ENCODE measurements around the gene OPN1MW2. TPM values are rescaled to one million over a fixed set of nuclear protein-coding genes. Genes with fewer than 3 reads are reported as not detected.
"Not testable (repeated sequence)": the region's sequence is repeated elsewhere in the genome, so short reads cannot be mapped to it uniquely, and the experiment has no call there.

The OPN1MW2 gene
- not detected for total RNA-seq
- long read RNA-seq, result 0 reads

DNA sequence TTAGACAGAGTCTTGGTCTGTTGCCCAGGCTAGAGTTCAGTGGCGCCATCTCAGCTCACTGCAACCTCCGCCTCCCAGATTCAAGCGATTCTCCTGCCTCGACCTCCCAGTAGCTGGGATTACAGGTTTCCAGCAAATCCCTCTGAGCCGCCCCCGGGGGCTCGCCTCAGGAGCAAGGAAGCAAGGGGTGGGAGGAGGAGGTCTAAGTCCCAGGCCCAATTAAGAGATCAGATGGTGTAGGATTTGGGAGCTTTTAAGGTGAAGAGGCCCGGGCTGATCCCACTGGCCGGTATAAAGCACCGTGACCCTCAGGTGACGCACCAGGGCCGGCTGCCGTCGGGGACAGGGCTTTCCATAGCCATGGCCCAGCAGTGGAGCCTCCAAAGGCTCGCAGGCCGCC is at the start of gene OPN1MW2:
Gene OPN1MW2, plus strand, starts transcription at position 301 of the 400 bp plus-strand sequence. Its CDS starts 60 bp downstream, at position 361.
- not testable (repeated sequence) for ATAC-seq

GRCh38 chrX:154172535-154172943 is 47.0 kb upstream of the OPN1MW2 start:
- DNase-seq; intact Hi-C loops (cut with micrococcal nuclease): not testable (repeated sequence)
- ATAC-seq, result peak; percentile 93

More for the DNA sequence above, at the start of gene OPN1MW2:
- intact Hi-C loops (cut with micrococcal nuclease); DNase-seq: not testable (repeated sequence)

DNA sequence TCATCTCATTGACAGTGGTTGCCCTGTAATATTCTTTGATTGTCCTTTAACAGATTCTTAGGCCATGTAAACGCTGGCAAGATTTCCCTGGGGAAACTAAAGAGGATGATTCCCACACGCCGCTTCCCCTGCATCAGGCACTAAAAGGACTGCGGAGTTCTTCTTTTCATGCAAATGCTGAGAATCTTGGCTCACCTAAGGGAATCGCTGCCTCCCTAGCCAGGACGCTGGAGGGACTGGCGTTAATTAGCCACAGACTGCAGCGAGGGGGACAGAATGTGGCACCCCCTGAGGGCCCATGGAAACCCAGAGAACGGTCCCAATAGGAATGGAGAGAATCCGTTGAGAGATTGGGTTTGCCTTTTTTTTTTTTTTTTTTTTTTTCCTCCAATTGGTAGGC is 45.2 kb upstream of the OPN1MW2 start:
- intact Hi-C loops (cut with micrococcal nuclease); DNase-seq; ATAC-seq: not testable (repeated sequence)

GRCh38 chrX:154182296-154182695 is 37.3 kb upstream of the OPN1MW2 start, which contains the start of gene OPN1MW:
TSS of gene OPN1MW (plus strand) at chrX:154182596. CDS start at chrX:154182678, 82 bp downstream.
- DNase-seq; intact Hi-C loops (cut with micrococcal nuclease): not testable (repeated sequence)

DNA sequence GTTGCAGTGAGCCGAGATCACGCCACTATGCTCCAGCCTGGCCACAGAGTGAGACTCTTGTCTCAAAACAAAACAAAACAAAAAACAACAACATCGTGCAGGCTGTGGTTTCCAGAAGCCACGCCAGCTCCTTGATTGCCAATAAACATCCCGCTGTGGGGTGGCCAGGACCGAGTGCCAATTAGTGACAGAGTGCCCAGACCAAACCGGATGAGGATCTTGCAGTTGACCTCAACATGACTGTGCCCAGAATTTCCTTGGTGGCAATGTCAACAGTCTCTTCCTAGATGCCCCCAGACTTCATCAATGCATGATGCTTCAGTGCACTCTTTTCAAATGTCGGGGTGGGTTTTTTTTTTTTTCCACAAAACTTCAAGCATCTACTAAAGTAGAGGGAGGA is 35.8 kb upstream of the OPN1MW2 start:
- DNase-seq; intact Hi-C loops (cut with micrococcal nuclease); ATAC-seq: not testable (repeated sequence)

More at GRCh38 chrX:154182296-154182695, 37.3 kb upstream of the OPN1MW2 start, which contains the start of gene OPN1MW:
- not testable (repeated sequence) for ATAC-seq

DNA sequence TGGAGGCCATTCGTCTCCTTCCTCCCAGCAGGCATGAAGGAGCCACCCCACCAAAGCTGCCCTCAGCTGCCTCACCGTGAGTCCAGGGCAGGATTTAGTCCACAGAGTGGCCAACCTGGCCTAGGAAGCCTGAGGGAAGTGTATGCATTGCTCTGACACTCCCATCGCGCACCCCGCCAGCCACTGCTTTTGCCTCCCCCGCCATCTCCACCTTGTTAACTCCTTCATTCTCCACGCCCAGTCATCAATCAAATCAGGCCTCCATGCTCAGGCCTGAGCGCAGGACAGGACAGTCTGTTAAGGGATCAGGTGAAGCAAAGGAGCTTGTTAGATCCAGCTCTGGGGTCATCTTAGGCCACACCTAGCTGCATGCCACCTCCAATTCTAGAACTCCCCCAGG is 26.7 kb upstream of the OPN1MW2 start:
- intact Hi-C loops (cut with micrococcal nuclease); ATAC-seq; DNase-seq: not testable (repeated sequence)

DNA sequence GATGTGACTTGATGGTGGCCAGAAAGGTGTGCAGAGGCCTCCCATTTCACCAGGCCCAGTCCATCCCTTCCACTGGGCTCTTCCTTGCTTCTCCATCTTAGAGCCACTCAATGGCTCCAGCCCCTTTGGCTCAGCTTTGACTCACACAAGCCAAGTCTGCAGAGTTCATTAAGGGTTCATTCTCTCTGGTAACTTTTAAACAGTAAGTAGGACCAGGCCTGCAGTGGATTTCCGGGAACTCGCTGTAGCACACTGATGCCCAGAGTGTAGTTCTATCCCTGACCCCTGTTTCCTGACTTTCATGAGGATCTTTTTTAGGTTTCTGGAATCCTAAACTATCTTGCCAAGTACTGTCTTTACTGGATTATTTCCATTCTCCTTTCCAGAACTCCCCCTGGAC is 25.2 kb upstream of the OPN1MW2 start:
- intact Hi-C loops (cut with micrococcal nuclease); DNase-seq: not testable (repeated sequence)
- ATAC-seq, result peak; percentile 61

DNA sequence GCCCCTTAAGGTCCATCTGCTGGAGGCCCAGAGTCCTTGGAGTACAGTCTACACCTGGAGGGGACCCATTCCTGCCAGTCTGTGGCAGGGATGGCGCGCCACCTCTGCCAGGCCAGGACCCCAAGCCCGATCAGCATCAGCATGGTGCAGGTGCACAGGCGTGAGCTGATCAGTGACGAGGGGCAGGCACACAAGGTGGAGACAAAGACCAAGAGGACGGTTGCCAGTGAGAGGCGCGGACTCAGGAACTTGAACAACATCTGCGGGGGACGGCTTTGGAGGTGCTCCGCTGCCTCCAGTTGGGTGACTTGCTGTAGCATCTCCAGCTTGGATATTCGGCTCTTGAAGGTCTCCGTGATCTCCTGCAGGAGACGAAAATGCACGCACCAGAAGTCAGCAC is 23.1 kb upstream of the OPN1MW2 start:
- DNase-seq; ATAC-seq; intact Hi-C loops (cut with micrococcal nuclease): not testable (repeated sequence)

DNA sequence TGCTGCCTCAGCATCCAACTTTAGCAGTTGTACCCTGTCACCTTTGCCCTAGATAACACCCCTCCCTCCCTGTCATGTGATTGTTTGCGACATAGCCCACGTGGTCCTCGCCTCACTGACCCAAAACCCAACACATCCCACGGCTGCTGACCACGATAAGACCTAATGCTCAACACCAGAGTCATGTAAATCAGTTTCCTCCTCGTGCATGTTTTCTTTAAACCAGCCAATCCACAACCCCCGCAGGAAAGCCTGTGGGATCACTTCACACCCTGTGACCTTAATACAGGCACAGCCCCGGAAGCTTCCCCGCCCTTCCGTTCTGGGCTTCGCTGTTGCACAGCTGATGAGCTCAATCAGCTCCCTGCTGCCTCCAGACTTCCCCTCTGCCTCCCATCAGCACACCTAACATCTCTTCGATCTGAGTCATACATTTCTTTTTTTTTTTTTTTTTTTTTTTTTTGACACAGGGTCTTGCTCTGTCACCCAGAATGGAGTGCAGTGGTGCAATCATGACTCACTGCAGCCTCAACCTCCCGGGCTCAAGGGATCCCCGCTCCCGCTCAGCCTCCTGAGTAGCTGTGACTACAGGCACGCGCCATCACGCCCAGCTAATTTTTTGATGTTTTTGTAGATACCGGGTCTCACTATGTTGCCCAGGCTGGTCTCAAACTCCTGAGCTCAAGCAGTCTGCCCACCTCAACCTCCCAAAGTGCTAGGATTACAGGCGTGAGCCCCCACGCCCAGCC is 9.7 kb upstream of the OPN1MW2 start:
- peak; percentile 91 for ATAC-seq
- intact Hi-C loops (cut with micrococcal nuclease); DNase-seq: not testable (repeated sequence)

- DNase-seq; intact Hi-C loops (cut with micrococcal nuclease); ATAC-seq: not testable (repeated sequence)
Measured at GRCh38 chrX:154211057-154211456, 8.5 kb upstream of the OPN1MW2 start.

DNA sequence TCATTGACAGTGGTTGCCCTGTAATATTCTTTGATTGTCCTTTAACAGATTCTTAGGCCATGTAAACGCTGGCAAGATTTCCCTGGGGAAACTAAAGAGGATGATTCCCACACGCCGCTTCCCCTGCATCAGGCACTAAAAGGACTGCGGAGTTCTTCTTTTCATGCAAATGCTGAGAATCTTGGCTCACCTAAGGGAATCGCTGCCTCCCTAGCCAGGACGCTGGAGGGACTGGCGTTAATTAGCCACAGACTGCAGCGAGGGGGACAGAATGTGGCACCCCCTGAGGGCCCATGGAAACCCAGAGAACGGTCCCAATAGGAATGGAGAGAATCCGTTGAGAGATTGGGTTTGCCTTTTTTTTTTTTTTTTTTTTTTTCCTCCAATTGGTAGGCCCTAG is 8.1 kb upstream of the OPN1MW2 start:
- DNase-seq; intact Hi-C loops (cut with micrococcal nuclease); ATAC-seq: not testable (repeated sequence)

DNA sequence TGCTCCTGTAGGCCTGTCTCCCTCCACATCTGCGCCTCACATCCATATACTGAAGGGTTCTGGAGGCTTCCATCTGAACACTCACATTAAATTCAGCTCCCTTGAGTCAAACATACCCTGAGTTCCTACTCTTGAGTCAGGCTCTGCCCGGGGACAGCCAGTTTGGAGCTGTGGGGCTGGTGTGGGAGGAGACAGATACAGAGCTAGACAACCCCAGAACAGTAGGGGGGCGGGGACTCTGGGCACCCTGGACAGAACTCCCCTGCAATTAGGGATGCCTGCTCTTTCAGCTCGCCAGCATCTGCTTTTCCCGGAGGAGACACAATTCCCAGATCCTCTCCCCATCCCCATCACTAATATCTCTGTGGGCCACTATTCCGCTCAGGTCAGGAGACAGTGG is 5.7 kb downstream of the OPN1MW2 start:
- intact Hi-C loops (cut with micrococcal nuclease); ATAC-seq; DNase-seq: not testable (repeated sequence)

- ATAC-seq; DNase-seq; intact Hi-C loops (cut with micrococcal nuclease): not testable (repeated sequence)
Measured at GRCh38 chrX:154226706-154227105, 7.2 kb downstream of the OPN1MW2 start.

GRCh38 chrX:154231443-154231842 is 11.9 kb downstream of the OPN1MW2 start:
- peak; percentile 71 for ATAC-seq
- DNase-seq; intact Hi-C loops (cut with micrococcal nuclease): not testable (repeated sequence)

DNA sequence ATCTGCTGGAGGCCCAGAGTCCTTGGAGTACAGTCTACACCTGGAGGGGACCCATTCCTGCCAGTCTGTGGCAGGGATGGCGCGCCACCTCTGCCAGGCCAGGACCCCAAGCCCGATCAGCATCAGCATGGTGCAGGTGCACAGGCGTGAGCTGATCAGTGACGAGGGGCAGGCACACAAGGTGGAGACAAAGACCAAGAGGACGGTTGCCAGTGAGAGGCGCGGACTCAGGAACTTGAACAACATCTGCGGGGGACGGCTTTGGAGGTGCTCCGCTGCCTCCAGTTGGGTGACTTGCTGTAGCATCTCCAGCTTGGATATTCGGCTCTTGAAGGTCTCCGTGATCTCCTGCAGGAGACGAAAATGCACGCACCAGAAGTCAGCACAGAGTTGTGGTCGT is 14.1 kb downstream of the OPN1MW2 start:
- intact Hi-C loops (cut with micrococcal nuclease); ATAC-seq: not testable (repeated sequence)

DNA sequence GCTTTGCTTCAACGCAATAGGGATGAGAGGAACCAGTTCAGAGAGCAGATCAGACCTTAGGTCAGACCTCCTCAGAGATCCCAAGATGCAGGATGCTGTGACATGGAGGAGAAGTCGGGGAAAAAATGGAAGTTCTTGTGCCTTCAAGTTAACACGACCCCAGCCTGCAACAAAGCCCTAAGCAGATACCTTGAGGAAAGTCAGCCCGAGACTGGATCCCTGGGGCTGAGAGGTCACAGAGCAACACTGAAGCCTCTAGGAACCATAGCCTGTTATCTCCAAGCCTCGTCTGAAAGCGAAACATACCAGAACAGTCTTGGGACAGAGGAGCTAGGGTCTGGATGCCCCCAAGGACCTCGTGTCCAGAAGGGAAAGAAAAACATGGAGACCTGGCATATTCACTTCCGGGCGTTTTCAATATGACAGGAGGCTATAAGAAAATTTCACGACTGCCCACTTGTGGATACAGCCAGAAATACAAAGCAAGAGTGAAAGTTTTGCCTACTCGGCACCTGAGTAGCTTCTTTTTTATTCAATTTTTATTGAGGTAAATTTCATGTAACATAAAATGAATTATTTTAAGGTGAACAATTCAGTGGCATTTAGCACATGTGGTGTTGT is 19.5 kb downstream of the OPN1MW2 start:
- intact Hi-C loops (cut with micrococcal nuclease); ATAC-seq; DNase-seq: not testable (repeated sequence)

More for the DNA sequence above, 14.1 kb downstream of the OPN1MW2 start:
- DNase-seq, result not testable (repeated sequence)

- DNase-seq; intact Hi-C loops (cut with micrococcal nuclease); ATAC-seq: not testable (repeated sequence)
Measured at GRCh38 chrX:154239982-154240503, 20.5 kb downstream of the OPN1MW2 start.

DNA sequence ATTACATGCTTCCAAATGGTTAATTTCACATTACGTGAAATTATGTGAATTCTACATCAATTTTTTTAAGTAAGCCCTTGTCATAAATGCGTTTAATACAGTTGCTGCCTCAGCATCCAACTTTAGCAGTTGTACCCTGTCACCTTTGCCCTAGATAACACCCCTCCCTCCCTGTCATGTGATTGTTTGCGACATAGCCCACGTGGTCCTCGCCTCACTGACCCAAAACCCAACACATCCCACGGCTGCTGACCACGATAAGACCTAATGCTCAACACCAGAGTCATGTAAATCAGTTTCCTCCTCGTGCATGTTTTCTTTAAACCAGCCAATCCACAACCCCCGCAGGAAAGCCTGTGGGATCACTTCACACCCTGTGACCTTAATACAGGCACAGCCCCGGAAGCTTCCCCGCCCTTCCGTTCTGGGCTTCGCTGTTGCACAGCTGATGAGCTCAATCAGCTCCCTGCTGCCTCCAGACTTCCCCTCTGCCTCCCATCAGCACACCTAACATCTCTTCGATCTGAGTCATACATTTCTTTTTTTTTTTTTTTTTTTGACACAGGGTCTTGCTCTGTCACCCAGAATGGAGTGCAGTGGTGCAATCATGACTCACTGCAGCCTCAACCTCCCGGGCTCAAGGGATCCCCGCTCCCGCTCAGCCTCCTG is 28.0 kb downstream of the OPN1MW2 start:
- peak; percentile 93 for ATAC-seq
- intact Hi-C loops (cut with micrococcal nuclease); DNase-seq: not testable (repeated sequence)

- intact Hi-C loops (cut with micrococcal nuclease); ATAC-seq; DNase-seq: not testable (repeated sequence)
Measured at GRCh38 chrX:154248076-154248475, 28.5 kb downstream of the OPN1MW2 start.

All from left ventricle myocardium superior (tissue), 1 donor.